C4-2B (cell line): ENCODE data around the gene DERL3.
A peak's percentile ranks its signal among the peaks of the same experiment; 100 is the strongest.

Experiments
- H3K27ac ChIP-seq: fragments of 450-650 bp; 2 replicates; pipeline ENCODE4 v1.5.1; 2017
- ZFX ChIP-seq: fragments of 450-650 bp; IDR thresholded peaks from 2 replicates; pipeline ENCODE4 v1.6.1; 2017
- TF ChIP-seq, protein P1 (sequence below): fragments of 450-650 bp; conservative IDR thresholded peaks from 2 replicates; pipeline ENCODE4 v1.5.1; 2017; ENCODE audit warnings: mild to moderate bottlenecking

DERL3 gene

DNA sequence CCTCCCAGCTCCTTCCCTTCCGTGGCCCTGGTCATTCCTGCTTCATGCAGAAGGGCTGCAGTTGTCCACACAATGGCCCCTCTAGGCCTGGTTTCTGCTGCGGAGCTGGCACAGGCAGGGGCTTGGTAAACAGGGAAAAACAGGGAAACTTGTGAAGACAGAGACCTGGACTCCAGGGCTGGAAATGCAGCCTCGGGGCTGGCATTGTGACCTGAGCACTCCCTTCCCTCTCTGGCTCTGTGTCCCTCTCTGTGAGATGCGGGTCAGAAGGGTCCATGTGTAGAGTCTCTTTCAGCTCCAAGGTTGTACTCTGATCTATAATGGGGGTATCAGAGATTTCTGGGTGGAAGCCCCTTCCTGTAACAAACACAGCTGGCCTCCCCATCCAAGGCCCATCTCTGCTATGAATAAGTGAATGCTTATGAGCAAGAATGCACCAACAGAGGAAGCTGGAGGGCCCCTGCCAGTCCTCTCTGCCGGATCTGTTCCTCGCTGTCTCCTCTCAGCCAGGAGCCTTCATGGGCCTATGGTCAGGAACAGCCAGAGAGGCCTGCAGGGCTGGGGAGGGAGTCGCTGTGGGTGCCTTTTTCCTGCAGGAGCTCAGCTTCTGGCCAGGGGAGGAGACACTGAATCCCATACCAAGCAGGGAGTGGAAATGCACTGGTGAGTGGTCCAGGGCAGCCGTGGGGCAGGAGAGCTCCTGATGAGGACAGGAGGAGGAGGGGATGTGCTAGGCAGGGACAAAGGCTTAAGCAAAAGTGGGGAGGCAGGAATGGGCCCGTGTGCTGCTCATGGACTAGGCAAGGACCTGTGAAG lies 6.7 kb upstream of the DERL3 start:
- TF ChIP-seq ZFX = no peak
- TF ChIP-seq, protein P1, sequence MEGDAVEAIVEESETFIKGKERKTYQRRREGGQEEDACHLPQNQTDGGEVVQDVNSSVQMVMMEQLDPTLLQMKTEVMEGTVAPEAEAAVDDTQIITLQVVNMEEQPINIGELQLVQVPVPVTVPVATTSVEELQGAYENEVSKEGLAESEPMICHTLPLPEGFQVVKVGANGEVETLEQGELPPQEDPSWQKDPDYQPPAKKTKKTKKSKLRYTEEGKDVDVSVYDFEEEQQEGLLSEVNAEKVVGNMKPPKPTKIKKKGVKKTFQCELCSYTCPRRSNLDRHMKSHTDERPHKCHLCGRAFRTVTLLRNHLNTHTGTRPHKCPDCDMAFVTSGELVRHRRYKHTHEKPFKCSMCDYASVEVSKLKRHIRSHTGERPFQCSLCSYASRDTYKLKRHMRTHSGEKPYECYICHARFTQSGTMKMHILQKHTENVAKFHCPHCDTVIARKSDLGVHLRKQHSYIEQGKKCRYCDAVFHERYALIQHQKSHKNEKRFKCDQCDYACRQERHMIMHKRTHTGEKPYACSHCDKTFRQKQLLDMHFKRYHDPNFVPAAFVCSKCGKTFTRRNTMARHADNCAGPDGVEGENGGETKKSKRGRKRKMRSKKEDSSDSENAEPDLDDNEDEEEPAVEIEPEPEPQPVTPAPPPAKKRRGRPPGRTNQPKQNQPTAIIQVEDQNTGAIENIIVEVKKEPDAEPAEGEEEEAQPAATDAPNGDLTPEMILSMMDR = no peak
- H3K27ac ChIP-seq = no peak overlapping the region

DNA sequence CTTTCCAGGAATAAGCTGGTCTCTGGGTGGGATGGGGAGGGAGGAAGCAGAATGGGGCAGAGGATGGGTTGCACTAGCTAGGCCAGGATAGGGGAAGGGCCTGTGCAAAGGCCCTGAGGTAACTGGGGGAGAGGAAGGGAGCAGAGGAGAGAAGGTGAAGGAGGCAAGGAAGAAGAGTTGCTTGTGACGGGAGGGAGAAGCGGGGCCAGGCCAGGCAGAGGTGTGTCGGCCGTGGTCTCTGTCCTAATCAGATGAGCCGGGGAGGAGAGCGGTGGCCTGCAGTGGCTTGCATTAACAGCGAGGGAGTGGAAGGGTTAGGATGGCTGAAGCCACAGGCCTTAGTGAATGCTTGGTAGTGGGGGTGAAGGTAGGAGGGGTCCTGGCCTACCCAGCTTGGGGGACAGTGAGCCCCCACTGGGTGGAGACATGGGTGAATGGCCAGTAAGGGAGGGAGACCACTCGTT lies 6.0 kb upstream of the DERL3 start:
- TF ChIP-seq, protein P1 = no peak
- no peak for TF ChIP-seq ZFX
- H3K27ac ChIP-seq = no peak overlapping the region

DNA sequence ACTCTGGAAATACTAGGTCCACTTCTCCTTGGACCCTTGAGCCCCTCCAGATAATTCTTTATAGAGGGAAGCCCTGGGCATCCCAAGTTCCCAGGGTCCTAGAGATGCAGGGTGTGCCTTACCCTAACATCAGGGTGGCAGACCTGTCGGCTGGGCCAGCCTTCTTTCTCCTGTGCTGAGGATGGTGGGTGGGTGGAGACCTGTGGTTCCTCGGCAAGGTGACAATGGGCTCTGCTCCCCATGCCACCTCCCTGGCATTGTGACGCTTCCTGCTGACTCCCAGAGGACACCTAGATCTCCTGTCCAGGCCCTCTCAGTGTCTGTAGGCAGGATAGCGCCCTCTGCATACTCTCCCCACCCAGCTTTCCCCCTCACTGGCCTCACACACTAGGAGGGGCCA lies 3.8 kb upstream of the DERL3 start:
- H3K27ac ChIP-seq = no peak overlapping the region
- TF ChIP-seq, protein P1 = no peak
- no peak for TF ChIP-seq ZFX

DNA sequence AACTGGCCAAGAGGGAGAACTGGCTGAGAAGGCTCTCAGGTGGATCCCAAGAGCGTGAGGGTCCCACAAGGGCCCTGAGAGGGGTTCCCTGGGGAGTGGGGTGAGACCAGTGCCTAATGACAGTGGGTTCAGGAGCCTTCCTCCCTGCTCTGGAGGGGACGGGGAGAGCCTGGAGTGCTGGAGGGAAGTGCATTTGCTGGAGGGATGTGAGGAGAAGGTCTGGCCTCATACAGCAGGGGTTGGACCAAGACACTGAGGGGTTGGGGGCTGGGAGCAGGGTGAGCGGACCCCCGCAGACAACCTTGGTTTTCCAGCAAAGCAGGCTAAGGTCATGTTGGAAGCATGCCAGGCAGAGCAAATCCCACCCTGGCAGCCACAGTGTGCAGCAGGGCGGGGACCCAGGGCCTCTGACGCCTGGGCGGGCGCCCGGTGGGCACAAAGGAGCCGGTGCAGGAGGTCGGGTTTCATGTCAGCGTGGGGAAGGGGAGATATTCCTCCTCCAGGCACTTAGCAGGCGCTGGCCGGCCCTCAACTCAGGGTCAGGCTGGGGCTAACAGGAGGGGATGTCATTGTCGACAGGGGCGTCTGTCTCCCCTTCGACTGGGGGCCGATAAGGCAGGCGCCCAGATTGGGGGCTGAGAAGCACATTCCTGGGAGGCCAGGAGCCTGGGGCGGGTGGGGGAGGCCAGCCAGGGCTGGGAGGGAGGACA lies 3.1 kb upstream of the DERL3 start:
- H3K27ac ChIP-seq = no peak overlapping the region
- TF ChIP-seq, protein P1 = no peak
- TF ChIP-seq ZFX = no peak

DNA sequence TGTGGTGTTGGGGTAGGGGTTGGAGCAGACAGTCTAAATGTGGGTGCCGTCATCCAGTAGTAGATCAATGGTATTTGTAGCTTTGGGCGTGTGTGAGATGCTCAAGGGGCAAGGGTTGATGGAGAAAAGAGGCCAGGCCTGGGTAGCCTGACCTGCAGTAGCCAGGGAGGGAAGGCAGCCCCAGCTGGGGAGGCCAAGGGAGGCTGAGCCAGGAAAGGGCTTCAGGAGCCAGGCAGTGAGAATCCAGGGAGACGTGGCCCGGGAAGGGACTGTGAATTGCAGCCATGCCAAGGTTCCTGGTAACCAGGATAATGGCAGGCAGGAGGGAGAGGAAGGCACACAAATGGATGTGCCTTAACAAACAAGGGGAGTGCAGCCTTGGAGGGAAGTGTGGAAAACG lies 2.5 kb upstream of the DERL3 start:
- TF ChIP-seq, protein P1 = no peak
- no peak for TF ChIP-seq ZFX
- no peak overlapping the region for H3K27ac ChIP-seq

DNA sequence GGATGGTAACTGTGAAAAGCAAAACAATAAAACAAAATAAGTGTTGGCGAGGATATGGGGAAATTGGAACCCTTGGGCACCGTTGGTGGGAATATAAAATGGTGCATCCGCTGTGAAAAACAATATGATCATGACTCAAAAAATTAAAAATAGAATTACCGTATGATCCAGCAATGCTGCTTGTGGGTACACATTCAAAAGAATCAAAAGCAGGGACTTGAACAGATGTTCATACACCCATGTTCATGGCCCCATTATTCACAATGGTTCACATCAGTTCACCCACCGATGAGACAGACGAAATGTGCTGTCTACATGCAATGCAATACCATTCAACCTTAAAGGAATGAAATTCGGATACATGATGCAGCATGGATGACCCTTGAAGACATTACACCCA lies 1.2 kb upstream of the DERL3 start:
- no peak overlapping the region for H3K27ac ChIP-seq
- no peak for TF ChIP-seq ZFX
- TF ChIP-seq, protein P1 = no peak

DNA sequence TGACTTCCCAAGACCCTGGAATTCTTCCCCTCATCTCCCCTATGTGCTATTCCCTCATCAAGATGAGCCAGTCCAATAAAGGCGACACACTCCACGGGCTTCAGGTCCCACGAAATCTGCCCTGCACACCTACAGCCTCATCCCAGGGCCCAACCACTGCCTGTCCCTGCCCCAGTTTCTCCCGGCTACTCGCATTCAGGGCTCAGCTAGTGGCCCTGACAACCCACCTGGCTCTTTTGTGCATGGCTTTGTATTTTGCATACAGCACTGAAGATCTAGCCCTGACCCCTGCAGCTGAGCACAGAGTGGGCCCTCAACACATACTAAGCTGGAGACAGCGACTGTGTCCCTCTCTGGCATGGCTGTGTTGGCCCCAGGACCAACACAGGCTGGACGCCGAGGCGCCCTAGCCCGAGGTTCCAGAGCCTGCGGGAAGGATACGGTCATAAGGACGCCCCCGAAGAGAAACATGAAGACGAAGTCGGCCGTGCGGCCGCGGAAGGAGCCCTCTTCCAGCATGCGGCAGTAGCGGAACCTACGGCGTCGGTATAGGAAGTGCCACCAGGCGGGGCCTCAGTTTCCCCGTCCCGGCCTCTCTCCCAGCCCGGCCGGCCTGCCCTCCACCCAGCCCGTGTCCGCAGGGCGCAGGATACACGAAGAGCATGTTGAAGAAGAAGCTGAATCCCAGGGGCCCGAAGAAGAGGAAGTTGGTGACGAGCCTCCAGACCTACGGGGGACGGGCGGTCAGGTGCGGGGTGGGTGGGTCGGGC lies 710 bp downstream of the DERL3 start:
- peak overlapping the region; percentile 55 for H3K27ac ChIP-seq
- TF ChIP-seq, protein P1 = no peak
- no peak for TF ChIP-seq ZFX
